PFSK-1 (cell line): Measurements from ENCODE around the gene PSAP.

Source experiments
- FOXP2 ChIP-seq: optimal IDR thresholded peaks from 2 replicates; pipeline ENCODE3; 2011; ENCODE audit warnings: borderline replicate concordance, control low read depth, inconsistent platforms; ENCODE audit not compliant: insufficient read depth; ENCODE audit errors: extremely low read length, extremely low read depth
- POLR2AphosphoS5 ChIP-seq: IDR thresholded peaks from 2 replicates; pipeline ENCODE4 v1.6.1; 2012; ENCODE audit warnings: low read depth, mild to moderate bottlenecking, control low read depth, low read length, moderate library complexity
- REST ChIP-seq, 2 experiments: IDR thresholded peaks; 2 replicates each; pipeline versions ENCODE4 v1.6.1 to v1.8.0; 2011 to 2012; ENCODE audit warnings: low read depth in 2 of 2, low read length in 2 of 2, control low read depth in 1 of 2, inconsistent platforms in 1 of 2, mild to moderate bottlenecking in 1 of 2, moderate library complexity in 1 of 2; ENCODE audit not compliant: insufficient read depth in 1 of 2
- SIN3A ChIP-seq: IDR thresholded peaks from 2 replicates; pipeline ENCODE4 v1.6.1; 2012; ENCODE audit warnings: mild to moderate bottlenecking, low read length, moderate library complexity, borderline replicate concordance; ENCODE audit not compliant: insufficient read depth
- TAF1 ChIP-seq: IDR thresholded peaks from 2 replicates; pipeline ENCODE4 v1.6.1; 2012; ENCODE audit warnings: low read length, control low read depth, borderline replicate concordance; ENCODE audit not compliant: insufficient read depth

- TF ChIP-seq SIN3A (no peak), TAF1 (no peak), POLR2AphosphoS5 (no peak), REST (IDR thresholded peaks at IDR 0.05; ENCODE audit: insufficient read depth in 1 of 2, low read depth in 2 of 2, low read length in 2 of 2) (no peak), FOXP2 (no peak)
Observed at GRCh38 chr10:71797533-71798307, 53.3 kb downstream of the PSAP start.
